T-helper 2 cell treated with Interferon-gamma antibody and Interleukin-4, amounts not matched to agents 5 μg/mL and 100 μg/mL, for 36 hours (primary cell): ENCODE results near the gene MAD1L1.
"Not testable (repeated sequence)": the region's sequence is repeated elsewhere in the genome, so short reads cannot be mapped to it uniquely, and the experiment has no call there.

Source experiments
- DNase-seq: peaks from one replicate; pipeline ENCODE4 v3.0.0; 2021; ENCODE audit warnings: low spot score
- H3K27ac Mint-ChIP-seq: one replicate; pipeline ENCODE4 v1.8.0; 2021; ENCODE audit warnings: mild to moderate bottlenecking, mixed read lengths
- H3K27me3 Mint-ChIP-seq: one replicate; pipeline ENCODE4 v1.8.0; 2021; ENCODE audit warnings: low read depth, mixed read lengths
- H3K36me3 Mint-ChIP-seq: one replicate; pipeline ENCODE4 v1.8.0; 2021; ENCODE audit warnings: low read depth, mixed read lengths
- H3K4me1 Mint-ChIP-seq: one replicate; pipeline ENCODE4 v1.8.0; 2021; ENCODE audit warnings: low read depth, mixed read lengths
- H3K4me3 Mint-ChIP-seq: one replicate; pipeline ENCODE4 v1.8.0; 2022; ENCODE audit warnings: mild to moderate bottlenecking, moderate library complexity, mixed read lengths
- H3K9me3 Mint-ChIP-seq: one replicate; pipeline ENCODE4 v1.8.0; 2021; ENCODE audit warnings: mixed read lengths

The MAD1L1 gene

DNA sequence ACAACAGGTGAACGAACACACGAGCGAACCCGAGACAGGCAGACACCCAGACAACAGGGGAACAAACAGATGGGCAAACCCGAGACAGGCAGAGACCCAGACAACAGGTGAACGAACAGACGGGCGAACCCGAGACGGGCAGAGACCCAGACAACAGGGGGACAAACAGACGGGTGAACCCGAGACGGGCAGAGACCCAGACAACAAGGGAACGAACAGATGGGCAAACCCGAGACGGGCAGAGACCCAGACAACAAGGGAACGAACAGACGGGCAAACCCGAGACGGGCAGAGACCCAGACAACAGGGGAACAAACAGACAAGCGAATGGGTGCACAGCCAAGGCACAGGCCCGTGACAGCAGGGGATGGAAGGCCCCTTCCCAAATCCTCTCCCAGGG is 298.0 kb downstream of the MAD1L1 start:
- DNase-seq = no peak
- no peaks in the 10 kb centered on the region for H3K27me3 Mint-ChIP-seq
- H3K27ac Mint-ChIP-seq = peak overlapping the region; percentile 15
- peaks cover 12% of the 10 kb centered on the region for H3K4me1 Mint-ChIP-seq
- H3K36me3 Mint-ChIP-seq = peaks cover 63% of the 10 kb centered on the region
- peaks cover 3% of the 10 kb centered on the region for H3K9me3 Mint-ChIP-seq
- H3K4me3 Mint-ChIP-seq = no peak overlapping the region

DNA sequence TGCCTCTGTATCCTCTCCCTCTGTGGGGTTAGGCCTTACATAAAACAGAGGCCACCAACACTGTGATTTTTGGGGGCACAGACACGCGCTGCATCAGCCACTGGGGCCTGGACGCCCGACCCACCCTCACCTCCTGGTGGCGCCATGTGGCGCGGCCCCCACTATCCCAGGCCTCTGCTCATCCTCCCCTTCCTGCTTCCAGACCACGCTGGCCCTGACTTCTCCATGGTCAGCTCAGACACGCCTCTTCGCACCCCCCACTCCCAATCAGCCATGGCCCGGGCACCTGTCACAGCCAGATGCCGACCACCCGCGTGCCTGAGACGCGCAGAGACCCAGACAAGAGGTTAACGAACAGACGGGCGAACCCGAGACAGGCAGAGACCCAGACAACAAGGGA is 298.7 kb downstream of the MAD1L1 start:
- H3K27me3 Mint-ChIP-seq = no peaks in the 10 kb centered on the region
- H3K9me3 Mint-ChIP-seq = peaks cover 3% of the 10 kb centered on the region
- H3K27ac Mint-ChIP-seq = peak overlapping the region; percentile 17
- DNase-seq = no peak
- H3K36me3 Mint-ChIP-seq = peaks cover 67% of the 10 kb centered on the region
- H3K4me3 Mint-ChIP-seq = no peak overlapping the region
- peaks cover 11% of the 10 kb centered on the region for H3K4me1 Mint-ChIP-seq

- Mint-ChIP-seq H3K4me3 (no peak overlapping the region), H3K36me3 (peaks cover 62% of the 10 kb centered on the region), H3K4me1 (peaks cover 7% of the 10 kb centered on the region), H3K27ac (no peak overlapping the region), H3K9me3 (peaks cover 2% of the 10 kb centered on the region), H3K27me3 (peaks cover 2% of the 10 kb centered on the region)
- DNase-seq = no peak
Measured at GRCh38 chr7:1933066-1933750, 299.5 kb downstream of the MAD1L1 start.

DNA sequence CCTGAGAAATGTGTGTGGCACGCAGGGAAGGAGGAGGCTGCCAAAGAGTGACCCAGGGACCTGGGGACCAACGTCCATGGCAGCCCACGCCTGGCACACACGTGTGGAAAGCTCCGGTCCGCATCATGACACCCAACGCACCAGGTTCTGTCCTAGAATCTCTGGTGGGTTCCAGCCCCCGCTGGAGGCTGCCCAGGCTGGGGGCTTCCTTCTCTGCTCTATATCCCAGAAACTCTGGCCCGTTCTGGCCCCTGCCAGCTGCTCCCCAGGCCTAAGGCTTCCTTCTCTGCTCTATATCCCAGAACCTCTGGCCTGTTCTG is 300.8 kb downstream of the MAD1L1 start:
- H3K27me3 Mint-ChIP-seq = peaks cover 11% of the 10 kb centered on the region
- H3K4me3 Mint-ChIP-seq = no peak overlapping the region
- H3K27ac Mint-ChIP-seq = no peak overlapping the region
- H3K4me1 Mint-ChIP-seq = peaks cover 17% of the 10 kb centered on the region
- peaks cover 71% of the 10 kb centered on the region for H3K36me3 Mint-ChIP-seq
- no peaks in the 10 kb centered on the region for H3K9me3 Mint-ChIP-seq
- DNase-seq = no peak

GRCh38 chr7:1931256-1931950 is 301.3 kb downstream of the MAD1L1 start:
- peaks cover 72% of the 10 kb centered on the region for H3K36me3 Mint-ChIP-seq

DNA sequence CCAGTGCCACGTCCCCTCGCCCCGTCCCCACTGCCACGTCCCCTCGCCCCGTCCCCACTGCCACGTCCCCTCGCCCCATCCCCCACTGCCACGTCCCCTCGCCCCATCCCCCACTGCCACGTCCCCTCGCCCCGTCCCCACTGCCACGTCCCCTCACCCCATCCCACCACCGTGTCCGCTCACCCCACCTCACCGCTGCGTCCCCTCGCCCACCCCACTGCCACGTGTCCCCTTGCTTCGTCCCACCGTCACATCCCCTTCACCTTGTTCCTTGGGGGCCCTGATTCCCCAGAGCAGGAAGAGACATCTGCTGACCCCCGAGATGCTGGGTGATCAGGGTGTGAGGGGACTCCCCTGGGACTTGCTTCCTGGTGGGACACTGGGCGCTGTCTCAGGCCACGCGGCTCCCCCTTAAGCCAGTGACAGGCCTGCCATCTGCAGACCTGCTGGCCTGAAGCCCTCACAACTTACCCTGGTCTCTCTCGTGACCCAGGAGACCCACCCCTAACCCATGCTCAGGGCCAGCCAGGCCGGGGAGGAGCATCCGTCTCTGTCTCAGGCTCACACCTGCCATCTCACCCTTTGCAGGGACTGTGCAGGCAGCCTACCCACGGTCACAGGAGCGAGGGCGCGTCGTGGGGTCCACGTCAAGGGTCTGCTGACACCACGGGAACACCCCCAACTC is 302.2 kb downstream of the MAD1L1 start:
- no peak for DNase-seq
- H3K4me3 Mint-ChIP-seq = no peak overlapping the region
- peaks cover 68% of the 10 kb centered on the region for H3K36me3 Mint-ChIP-seq
- H3K9me3 Mint-ChIP-seq = no peaks in the 10 kb centered on the region
- no peak overlapping the region for H3K27ac Mint-ChIP-seq
- peaks cover 11% of the 10 kb centered on the region for H3K27me3 Mint-ChIP-seq
- peaks cover 31% of the 10 kb centered on the region for H3K4me1 Mint-ChIP-seq

More at GRCh38 chr7:1931256-1931950, 301.3 kb downstream of the MAD1L1 start:
- no peak for DNase-seq
- H3K27me3 Mint-ChIP-seq = peaks cover 11% of the 10 kb centered on the region
- peaks cover 22% of the 10 kb centered on the region for H3K4me1 Mint-ChIP-seq
- H3K27ac Mint-ChIP-seq = peak overlapping the region; percentile 52
- H3K9me3 Mint-ChIP-seq = no peaks in the 10 kb centered on the region
- no peak overlapping the region for H3K4me3 Mint-ChIP-seq

DNA sequence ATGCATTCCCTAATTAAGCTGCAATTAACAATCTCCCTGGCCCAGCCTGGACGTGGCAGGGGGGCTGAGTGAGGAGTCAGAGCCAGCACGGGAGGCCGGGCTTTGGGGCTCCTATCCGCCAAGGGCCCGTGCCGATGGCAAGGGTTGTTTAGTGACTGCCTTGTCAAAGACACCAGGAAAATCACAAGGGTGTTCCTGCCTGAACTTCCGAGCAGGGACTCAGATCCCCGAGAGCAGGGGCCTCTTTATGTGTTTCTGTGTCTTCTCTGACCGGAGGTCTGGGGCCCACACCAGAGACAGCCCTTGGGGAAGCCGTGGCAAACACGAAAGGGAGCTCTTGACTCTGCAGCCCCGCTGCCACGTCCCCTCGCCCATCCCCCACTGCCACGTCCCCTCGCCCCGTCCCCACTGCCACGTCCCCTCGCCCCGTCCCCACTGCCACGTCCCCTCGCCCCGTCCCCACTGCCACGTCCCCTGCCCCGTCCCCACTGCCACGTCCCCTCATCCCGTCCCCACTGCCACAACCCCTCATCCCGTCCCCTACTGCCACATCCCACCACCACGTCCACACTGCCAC is 303.3 kb downstream of the MAD1L1 start:
- Mint-ChIP-seq H3K27me3 (peaks cover 11% of the 10 kb centered on the region), H3K4me1 (peaks cover 39% of the 10 kb centered on the region), H3K36me3 (peaks cover 60% of the 10 kb centered on the region)
- H3K9me3 Mint-ChIP-seq, H3K4me3 Mint-ChIP-seq, H3K27ac Mint-ChIP-seq, DNase-seq: not testable (repeated sequence)

- DNase-seq = no peak
- Mint-ChIP-seq H3K36me3 (peaks cover 60% of the 10 kb centered on the region), H3K9me3 (no peaks in the 10 kb centered on the region), H3K4me1 (peaks cover 45% of the 10 kb centered on the region), H3K27me3 (peaks cover 15% of the 10 kb centered on the region), H3K27ac (no peak overlapping the region), H3K4me3 (no peak overlapping the region)
Measured at GRCh38 chr7:1928645-1929348, 303.9 kb downstream of the MAD1L1 start.

DNA sequence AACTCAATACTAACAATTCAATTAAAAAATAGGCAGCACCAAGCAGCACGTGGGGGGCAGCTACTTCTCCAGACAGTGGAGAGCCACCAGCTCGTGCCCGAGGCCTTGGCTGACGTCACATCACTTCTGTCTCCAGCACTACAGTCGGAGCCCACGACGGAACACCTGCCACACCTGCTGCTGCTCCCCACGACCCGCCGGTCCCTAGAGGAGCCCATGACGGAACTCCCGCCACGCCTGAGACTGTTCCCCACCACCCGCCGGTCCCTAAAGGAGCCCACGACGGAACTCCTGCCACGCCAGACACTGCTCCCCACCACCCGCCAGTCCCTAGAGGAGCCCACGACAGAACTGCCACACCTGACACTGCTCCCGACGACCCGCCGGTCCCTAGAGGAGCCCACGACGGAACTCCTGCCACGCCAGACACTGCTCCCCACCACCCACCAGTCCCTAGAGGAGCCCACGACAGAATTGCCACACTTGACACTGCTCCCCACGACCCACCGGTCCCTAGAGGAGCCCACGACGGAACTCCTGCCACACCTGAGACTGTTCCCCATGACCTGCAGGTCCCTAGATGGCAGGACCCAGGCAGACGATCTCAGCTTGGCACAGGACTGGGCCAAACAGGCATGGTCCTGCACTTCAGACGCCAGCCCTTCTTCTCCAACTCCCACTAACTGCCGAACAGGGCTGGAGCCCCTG is 304.7 kb downstream of the MAD1L1 start:
- Mint-ChIP-seq H3K36me3 (peaks cover 59% of the 10 kb centered on the region), H3K27ac (no peak overlapping the region), H3K27me3 (peaks cover 16% of the 10 kb centered on the region), H3K4me3 (no peak overlapping the region), H3K9me3 (no peaks in the 10 kb centered on the region), H3K4me1 (peaks cover 49% of the 10 kb centered on the region)
- DNase-seq = no peak

DNA sequence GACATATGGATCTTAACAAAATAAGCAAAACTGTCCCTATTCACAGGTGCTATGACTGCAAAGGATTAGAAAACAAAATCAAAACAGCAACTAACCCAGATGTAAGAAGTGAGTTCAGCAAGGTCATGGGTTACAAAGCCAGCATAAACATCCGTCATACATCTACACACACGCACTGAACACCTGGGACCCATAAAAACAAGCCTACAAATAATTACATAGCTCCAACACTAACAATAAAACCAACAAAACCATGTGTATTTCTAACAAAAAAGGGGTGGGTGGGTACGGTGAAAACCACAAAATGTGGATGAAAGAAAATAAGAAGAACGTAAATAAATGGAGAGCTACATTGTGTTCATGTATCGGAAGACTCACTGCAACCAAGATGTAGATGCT is 305.8 kb downstream of the MAD1L1 start:
- H3K9me3 Mint-ChIP-seq = no peaks in the 10 kb centered on the region
- peaks cover 20% of the 10 kb centered on the region for H3K27me3 Mint-ChIP-seq
- peak overlapping the region; percentile 70 for H3K4me3 Mint-ChIP-seq
- H3K4me1 Mint-ChIP-seq = peaks cover 60% of the 10 kb centered on the region
- H3K36me3 Mint-ChIP-seq = peaks cover 56% of the 10 kb centered on the region
- H3K27ac Mint-ChIP-seq = no peak overlapping the region
- DNase-seq = no peak

DNA sequence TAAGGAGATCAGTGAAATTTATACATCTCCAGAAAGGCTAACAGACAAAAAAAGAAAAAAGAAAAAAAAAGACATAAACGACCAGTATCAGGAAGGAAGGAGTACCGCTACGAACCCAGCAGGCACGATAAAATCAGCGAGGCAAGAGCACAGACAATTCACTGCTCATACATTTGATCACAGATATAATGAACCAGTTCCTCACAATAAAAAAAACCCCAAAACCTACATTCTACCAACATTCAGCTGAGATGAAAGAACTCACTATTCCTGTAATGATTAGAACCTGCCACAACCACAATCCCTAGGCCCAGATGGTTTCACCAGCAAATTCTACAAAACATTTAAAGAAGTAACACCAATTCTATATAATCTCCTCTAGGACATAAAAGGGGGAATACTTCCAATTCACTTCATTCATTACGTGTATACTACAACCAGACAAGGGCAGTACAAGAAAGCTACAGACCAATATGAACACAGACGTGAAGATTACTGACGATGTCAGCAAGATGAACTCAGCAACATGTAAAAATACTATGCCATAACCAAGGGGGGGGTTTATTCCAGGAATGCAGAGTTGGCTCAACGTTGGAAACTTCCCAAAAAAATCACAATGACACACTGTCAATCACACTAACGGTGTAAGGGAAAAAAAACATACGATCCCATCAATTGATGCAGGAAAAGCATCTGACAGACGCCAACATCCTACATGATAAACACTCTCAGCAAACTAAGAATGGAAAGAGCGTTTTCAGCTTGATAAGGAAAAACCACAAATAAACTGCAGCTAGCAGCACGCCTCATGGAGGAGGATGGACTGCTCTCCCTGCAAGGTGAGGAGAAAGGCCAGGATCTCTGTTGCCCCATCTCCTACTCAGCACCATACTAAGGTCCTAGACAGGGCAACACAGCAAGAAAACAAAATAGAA is 306.5 kb downstream of the MAD1L1 start:
- no peaks in the 10 kb centered on the region for H3K9me3 Mint-ChIP-seq
- peaks cover 20% of the 10 kb centered on the region for H3K27me3 Mint-ChIP-seq
- peak; percentile 43 for DNase-seq
- H3K36me3 Mint-ChIP-seq = peaks cover 53% of the 10 kb centered on the region
- H3K27ac Mint-ChIP-seq = peak overlapping the region; percentile 83
- H3K4me3 Mint-ChIP-seq = peak overlapping the region; percentile 70
- H3K4me1 Mint-ChIP-seq = peaks cover 63% of the 10 kb centered on the region

GRCh38 chr7:1925349-1925748 is 307.4 kb downstream of the MAD1L1 start:
- Mint-ChIP-seq H3K27ac (peak overlapping the region; percentile 83), H3K4me3 (peak overlapping the region; percentile 70), H3K36me3 (peaks cover 56% of the 10 kb centered on the region), H3K9me3 (no peaks in the 10 kb centered on the region), H3K4me1 (peaks cover 68% of the 10 kb centered on the region), H3K27me3 (peaks cover 24% of the 10 kb centered on the region)
- no peak for DNase-seq
